WTC11 (cell line): ENCODE results near the gene BCORL1.

Experiments used
- IRF2 ChIP-seq: sonication (generic); formaldehyde crosslinking; IDR thresholded peaks from 2 replicates; pipeline ENCODE4 v1.8.0; 2022; ENCODE audit warnings: low read depth, missing genetic modification reagents, borderline replicate concordance
- TEAD1 ChIP-seq: sonication (generic); formaldehyde crosslinking; IDR thresholded peaks from 2 replicates; pipeline ENCODE4 v1.8.0; 2022; ENCODE audit warnings: mild to moderate bottlenecking, missing genetic modification reagents
- ZNF219 ChIP-seq: sonication (generic); formaldehyde crosslinking; IDR thresholded peaks from 2 replicates; pipeline ENCODE4 v1.8.0; 2023; ENCODE audit warnings: missing genetic modification reagents, mild to moderate bottlenecking, borderline replicate concordance
- ZNF263 ChIP-seq: sonication (generic); formaldehyde crosslinking; IDR thresholded peaks from 2 replicates; pipeline ENCODE4 v1.8.1; 2022; ENCODE audit warnings: low read depth, mild to moderate bottlenecking, moderate library complexity, missing genetic modification reagents
- TF ChIP-seq, protein P1 (sequence below): fragments of 200-600 bp; IDR thresholded peaks from 2 replicates; pipeline ENCODE4 v1.8.0; 2022; ENCODE audit warnings: antibody characterized with exemption

DNA sequence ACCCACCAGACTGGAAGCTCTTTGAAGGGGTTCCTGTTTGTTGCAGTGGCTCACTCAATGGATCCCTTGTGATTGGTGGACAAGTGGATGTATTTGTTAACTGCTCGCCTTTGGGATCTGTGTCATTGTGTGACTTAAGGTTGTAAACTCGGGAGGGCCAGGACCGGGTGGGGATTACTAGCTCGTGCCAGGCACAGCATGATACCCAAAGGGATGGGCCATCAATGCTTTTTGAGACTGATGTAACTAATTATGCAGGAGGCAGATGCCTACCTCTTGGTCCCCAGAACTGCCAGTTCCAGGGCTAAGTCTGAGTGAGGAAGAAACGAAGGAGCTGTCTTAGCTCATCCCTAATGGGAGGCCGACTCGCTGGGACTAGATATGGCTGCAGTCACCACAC lies 48.7 kb upstream of the BCORL1 start:
- TF ChIP-seq, protein P1, sequence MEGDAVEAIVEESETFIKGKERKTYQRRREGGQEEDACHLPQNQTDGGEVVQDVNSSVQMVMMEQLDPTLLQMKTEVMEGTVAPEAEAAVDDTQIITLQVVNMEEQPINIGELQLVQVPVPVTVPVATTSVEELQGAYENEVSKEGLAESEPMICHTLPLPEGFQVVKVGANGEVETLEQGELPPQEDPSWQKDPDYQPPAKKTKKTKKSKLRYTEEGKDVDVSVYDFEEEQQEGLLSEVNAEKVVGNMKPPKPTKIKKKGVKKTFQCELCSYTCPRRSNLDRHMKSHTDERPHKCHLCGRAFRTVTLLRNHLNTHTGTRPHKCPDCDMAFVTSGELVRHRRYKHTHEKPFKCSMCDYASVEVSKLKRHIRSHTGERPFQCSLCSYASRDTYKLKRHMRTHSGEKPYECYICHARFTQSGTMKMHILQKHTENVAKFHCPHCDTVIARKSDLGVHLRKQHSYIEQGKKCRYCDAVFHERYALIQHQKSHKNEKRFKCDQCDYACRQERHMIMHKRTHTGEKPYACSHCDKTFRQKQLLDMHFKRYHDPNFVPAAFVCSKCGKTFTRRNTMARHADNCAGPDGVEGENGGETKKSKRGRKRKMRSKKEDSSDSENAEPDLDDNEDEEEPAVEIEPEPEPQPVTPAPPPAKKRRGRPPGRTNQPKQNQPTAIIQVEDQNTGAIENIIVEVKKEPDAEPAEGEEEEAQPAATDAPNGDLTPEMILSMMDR = no peak
- TF ChIP-seq TEAD1 (CRISPR knock-in tag) = no peak
- TF ChIP-seq IRF2 = no peak
- no peak for TF ChIP-seq ZNF219 (CRISPR knock-in tag)
- no peak for TF ChIP-seq ZNF263 (CRISPR knock-in tag)
